ENCODE data around the gene BAG3.

DNA sequence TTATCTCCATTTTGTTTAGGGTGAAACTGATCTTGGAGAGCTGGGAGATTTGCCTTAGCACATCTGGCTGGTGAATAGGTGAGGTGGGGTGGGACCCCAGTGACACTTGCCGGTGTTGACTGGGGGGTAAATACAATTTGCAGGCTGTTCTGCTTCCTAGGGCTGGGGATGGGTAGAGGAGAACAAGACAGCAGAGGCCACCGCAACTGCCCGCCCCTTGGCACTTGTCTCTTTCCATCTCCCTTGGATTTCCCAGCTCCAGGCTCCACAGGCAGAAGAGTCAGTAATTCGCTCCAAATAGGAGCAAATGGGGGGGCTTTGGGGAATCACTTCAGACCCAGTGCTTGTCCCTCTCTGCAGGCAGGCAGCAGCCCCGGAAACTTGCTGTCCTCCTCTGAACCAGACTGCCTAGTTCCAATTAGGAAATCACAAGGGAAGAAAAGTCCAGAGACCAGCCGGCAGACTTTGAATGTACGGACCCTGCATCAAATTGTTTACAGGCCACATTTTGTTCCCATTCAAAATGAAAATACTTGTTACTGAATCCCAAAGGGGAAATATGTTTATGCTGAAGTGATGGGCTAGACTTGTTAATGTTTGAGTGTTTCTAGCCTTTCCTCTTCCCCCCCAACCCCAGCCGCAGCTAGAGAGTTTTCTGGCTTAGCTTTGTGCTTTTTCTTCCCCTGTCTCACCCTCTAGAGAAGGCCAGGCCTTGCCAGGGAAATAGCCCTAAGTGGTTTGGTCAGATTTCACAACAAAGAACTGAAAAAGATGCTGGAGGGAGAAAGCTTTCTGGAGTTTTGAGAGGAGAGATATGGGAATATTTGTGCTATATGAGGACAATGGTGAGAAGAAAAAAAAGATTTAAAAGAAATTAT lies 64.7 kb downstream of the BAG3 start:
- no peak for TF ChIP-seq POLR2A (conservative IDR thresholded peaks at IDR 0.05)
- no peak for TF ChIP-seq SIN3A (IDR thresholded peaks at IDR 0.05; ENCODE audit: borderline replicate concordance in 2 of 2, control insufficient read depth in 1 of 2, low read depth in 2 of 2, low read length in 2 of 2)
